HepG2 (cell line): ENCODE measurements around the gene PDE5A. TPM values are rescaled to one million over a fixed set of nuclear protein-coding genes. Genes with fewer than 3 reads are reported as not detected.

Experiments used
- ATAC-seq: fragments of 200-7000 bp; cut with Tn5 transposase; 3 replicates; pipeline ENCODE4 v1.9.1; 2020; ENCODE audit warnings: mild to moderate bottlenecking, moderate library complexity
- BruUV-seq: library from RNA; stranded (reverse); fragments of 400-500 nt; replicated peaks from 2 replicates; lab custom pipeline; 2021; lab: Mats Ljungman, UMichigan
- CTCF ChIA-PET: fragments of 300-600 bp; formaldehyde crosslinking; extraction: SDS; loops from one replicate; lab custom pipeline; 2021; ENCODE audit warnings: low total read pairs, inconsistent platforms, low intra/inter-chr PET ratio; lab: Yijun Ruan, JAX
- POLR2A ChIA-PET: fragments of 350-600 bp; sonication (Branson Sonifier 250); formaldehyde crosslinking; loops from one replicate; lab custom pipeline; 2020; ENCODE audit warnings: antibody characterized with exemption, inconsistent platforms; lab: Yijun Ruan, JAX
- DNase-seq: peaks from one replicate; pipeline ENCODE4 v3.0.0-alpha.2; 2015; ENCODE audit warnings: low spot score
- FAIRE-seq: peaks from 3 replicates; lab custom pipeline; 2011; peaks lifted over from hg19 to GRCh38; lab: Jason Lieb, UNC
- H2AFZ ChIP-seq: one replicate; pipeline ENCODE4 v1.6.1; 2011; ENCODE audit warnings: low read length, inconsistent platforms
- H3K27ac ChIP-seq: fragments of 300-600 bp; 3 replicates; pipeline ENCODE4 v1.8.0; 2011; ENCODE audit warnings: mixed run types, mild to moderate bottlenecking, mixed read lengths, low read length, inconsistent platforms; ENCODE audit not compliant: insufficient read depth; ENCODE audit errors: extremely low read length
- H3K27me3 ChIP-seq, 2 experiments: fragments of 200-600 bp in 1 of 2; 2 replicates in 1 of 2; 3 replicates in 1 of 2; pipeline versions ENCODE4 v1.6.0 to v1.8.0; 2011; ENCODE audit warnings: low read length in 2 of 2, mild to moderate bottlenecking in 2 of 2, moderate library complexity in 2 of 2, inconsistent platforms in 1 of 2; ENCODE audit not compliant: insufficient read depth in 2 of 2, control insufficient read depth in 1 of 2
- H3K36me3 ChIP-seq, 2 experiments: fragments of 200-600 bp in 1 of 2; replicated peaks in 1 of 2; 2 replicates in 1 of 2; 3 replicates in 1 of 2; pipeline versions ENCODE4 v1.5.1 to v1.8.0; 2011; ENCODE audit warnings: low read length in 2 of 2, inconsistent platforms in 1 of 2; ENCODE audit not compliant: insufficient read depth in 2 of 2, control insufficient read depth in 1 of 2
- H3K4me1 ChIP-seq: 2 replicates; pipeline ENCODE4 v1.5.1; 2012; ENCODE audit warnings: low read length, inconsistent platforms; ENCODE audit not compliant: insufficient read depth
- H3K4me2 ChIP-seq: 2 replicates; pipeline ENCODE4 v1.6.0; 2011; ENCODE audit warnings: low read depth, low read length, inconsistent platforms
- H3K4me3 ChIP-seq, 3 experiments: fragments of 200-600 bp in 1 of 3; sonication (generic), shearing (Covaris generic) in 1 of 3; replicated peaks in 1 of 3; 2 replicates each; pipeline ENCODE4 v1.5.1; 2011 to 2016; ENCODE audit warnings: low read length in 3 of 3, inconsistent platforms in 2 of 3, low read depth in 2 of 3, mild to moderate bottlenecking in 2 of 3, control low read depth in 1 of 3, mixed read lengths in 1 of 3; ENCODE audit not compliant: insufficient read depth in 1 of 3
- H3K79me2 ChIP-seq: one replicate; pipeline ENCODE4 v1.6.1; 2011; ENCODE audit warnings: low read length, inconsistent platforms; ENCODE audit not compliant: insufficient read depth
- H3K9ac ChIP-seq: 2 replicates; pipeline ENCODE4 v1.6.0; 2011; ENCODE audit warnings: mild to moderate bottlenecking, low read depth, low read length, inconsistent platforms; ENCODE audit not compliant: insufficient read depth
- H3K9me3 ChIP-seq: 2 replicates; pipeline ENCODE4 v1.5.1; 2012; ENCODE audit warnings: mild to moderate bottlenecking, low read length
- H4K20me1 ChIP-seq: 2 replicates; pipeline ENCODE4 v1.6.0; 2011; ENCODE audit warnings: inconsistent platforms, mild to moderate bottlenecking, low read length, moderate library complexity; ENCODE audit not compliant: insufficient read depth
- BRD4 ChIP-seq: sonication (generic); formaldehyde crosslinking; IDR thresholded peaks from 2 replicates; pipeline ENCODE4 v1.4.0; 2020; ENCODE audit warnings: missing genetic modification reagents
- CERS6 ChIP-seq: sonication (generic); formaldehyde crosslinking; IDR thresholded peaks from 2 replicates; pipeline ENCODE4 v1.5.0; 2020; ENCODE audit warnings: missing genetic modification reagents
- EED ChIP-seq: sonication (generic); formaldehyde crosslinking; IDR thresholded peaks from 2 replicates; pipeline ENCODE4 v1.5.0; 2020; ENCODE audit warnings: mild to moderate bottlenecking, missing genetic modification reagents
- FIP1L1 ChIP-seq: fragments of 200-400 bp; formaldehyde crosslinking; IDR thresholded peaks from 2 replicates; pipeline ENCODE4 v1.6.1; 2018; ENCODE audit warnings: low read depth, mild to moderate bottlenecking, low read length, moderate library complexity, borderline replicate concordance; ENCODE audit not compliant: insufficient read depth
- MTA3 ChIP-seq: sonication (generic); formaldehyde crosslinking; IDR thresholded peaks from 2 replicates; pipeline ENCODE4 v1.4.0; 2020; ENCODE audit warnings: missing genetic modification reagents
- NFYC ChIP-seq: IDR thresholded peaks from 2 replicates; pipeline ENCODE4 v1.6.1; 2016; ENCODE audit warnings: missing genetic modification reagents, missing compliant biosample characterization
- PITX1 ChIP-seq: sonication (generic); formaldehyde crosslinking; IDR thresholded peaks from 2 replicates; pipeline ENCODE4 v1.5.1; 2020; ENCODE audit warnings: mild to moderate bottlenecking, missing genetic modification reagents
- SRSF1 ChIP-seq: fragments of 200-400 bp; formaldehyde crosslinking; optimal IDR thresholded peaks from 2 replicates; pipeline ENCODE3; 2017; ENCODE audit warnings: mild to moderate bottlenecking, low read depth, low read length, moderate library complexity
- XBP1 ChIP-seq: sonication (generic); formaldehyde crosslinking; IDR thresholded peaks from 2 replicates; pipeline ENCODE4 v1.5.0; 2020; ENCODE audit warnings: missing genetic modification reagents
- ZNF280B ChIP-seq: sonication (generic); formaldehyde crosslinking; IDR thresholded peaks from 2 replicates; pipeline ENCODE4 v1.5.0; 2020; ENCODE audit warnings: missing genetic modification reagents, mild to moderate bottlenecking, borderline replicate concordance
- ZNF510 ChIP-seq: sonication (generic); formaldehyde crosslinking; IDR thresholded peaks from 2 replicates; pipeline ENCODE4 v1.4.0; 2020; ENCODE audit warnings: low read depth, mild to moderate bottlenecking, missing genetic modification reagents
- ZNF75D ChIP-seq: sonication (generic); formaldehyde crosslinking; IDR thresholded peaks from 2 replicates; pipeline ENCODE4 v1.8.1; 2023; ENCODE audit warnings: missing genetic modification reagents, mild to moderate bottlenecking, borderline replicate concordance
- ZNF850 ChIP-seq: sonication (generic); formaldehyde crosslinking; conservative IDR thresholded peaks from 2 replicates; pipeline ENCODE4 v1.9.0; 2021; ENCODE audit warnings: mild to moderate bottlenecking, missing genetic modification reagents
- WGBS: methylation state at CpG from one replicate; pipeline ENCODE4 v1.1.6; 2017; ENCODE audit warnings: low lambda C conversion rate; 5-methylcytosine and 5-hydroxymethylcytosine counted together
- in situ Hi-C: cut with HindIII; loops from 2 replicates; pipeline ENCODE4 v1.10.0; 2017; ENCODE audit warnings: low pct_unique_long_range_greater_than_20kb; ENCODE audit not compliant: extremely low pct_ligation_motif_present
- intact Hi-C: fragments of 100-400 bp; cut with micrococcal nuclease; formaldehyde crosslinking; loops from one replicate; pipeline ENCODE4 v1.10.0; 2022; ENCODE audit not compliant: unreplicated experiment
- polyA plus RNA-seq, 8 experiments: library from polyadenylated mRNA; depleted of rRNA in 3 of 8; stranded (reverse) in 7 of 8; unstranded in 1 of 8; fragments of >200 nt; fragmentation: Illumina TruSeq in 4 of 8; extraction: Trizol in 4 of 8; gene quantifications; 2 replicates each; pipeline versions ENCODE4 v1.2.1 to v1.2.3, GENCODE V29; 2011 to 2016; ENCODE audit warnings: low read depth in 4 of 8, missing spikeins in 1 of 8, mixed read lengths in 1 of 8; ENCODE audit not compliant: insufficient read depth in 1 of 8
- total RNA-seq, 5 experiments: library from RNA; depleted of rRNA; stranded (reverse); fragments of >200 nt; fragmentation: Illumina TruSeq; extraction: Trizol; gene quantifications; 2 replicates each; pipeline ENCODE4 v1.2.3, GENCODE V29; 2016; ENCODE audit warnings: low read depth in 1 of 5
- TF ChIP-seq, protein P1 (sequence below): sonication (generic); formaldehyde crosslinking; IDR thresholded peaks from 2 replicates; pipeline ENCODE4 v1.4.0; 2020; ENCODE audit warnings: missing genetic modification reagents, borderline replicate concordance
- TF ChIP-seq, protein P2 (sequence below): sonication (generic); formaldehyde crosslinking; IDR thresholded peaks from 2 replicates; pipeline ENCODE4 v1.9.0; 2021; ENCODE audit warnings: missing genetic modification reagents, mild to moderate bottlenecking, borderline replicate concordance
- TF ChIP-seq, protein P3 (sequence below): IDR thresholded peaks from 2 replicates; pipeline ENCODE4 v1.6.1; 2016; ENCODE audit warnings: missing biosample characterization, missing genetic modification reagents, low read depth

The PDE5A gene
- total and polyA plus RNA-seq, 2 of the 13 experiments (the other 11 are each of a cell fraction or from before 2014, with no cell fraction given): 0.22 to 0.44 TPM

- Histone ChIP-seq H3K9me3 (no peaks in the 10 kb centered on the region), H3K36me3 (no peaks in the 10 kb centered on the region), H3K27ac (no peak overlapping the region), H3K4me3 (no peak overlapping the region), H2AFZ (no peak overlapping the region), H3K9ac (no peak overlapping the region), H4K20me1 (no peaks in the 10 kb centered on the region), H3K79me2 (no peaks in the 10 kb centered on the region), H3K4me1 (no peaks in the 10 kb centered on the region), H3K27me3 (no peaks in the 10 kb centered on the region), H3K4me2 (no peak overlapping the region)
- ATAC-seq: no peak
- FAIRE-seq: no peak
- WGBS: 0% methylated on average over 1 of the region's 1 CpG
- intact Hi-C loops (no loop called here), in situ Hi-C loops (no loop called here)
- CTCF ChIA-PET: no interaction called here
- DNase-seq: no peak
- POLR2A ChIA-PET: no interaction called here
- no TSS peak for BruUV-seq
- TF ChIP-seq NFYC (CRISPR knock-in tag) (no peak), PITX1 (CRISPR knock-in tag) (no peak), BRD4 (no peak), ZNF75D (CRISPR knock-in tag) (no peak), SRSF1 (no peak), ZNF280B (CRISPR knock-in tag) (no peak), FIP1L1 (no peak), MTA3 (CRISPR knock-in tag) (no peak), CERS6 (CRISPR knock-in tag) (no peak), ZNF850 (CRISPR knock-in tag) (no peak), ZNF510 (CRISPR knock-in tag) (no peak), XBP1 (CRISPR knock-in tag) (no peak), EED (CRISPR knock-in tag) (no peak)
- TF ChIP-seq, protein P1, sequence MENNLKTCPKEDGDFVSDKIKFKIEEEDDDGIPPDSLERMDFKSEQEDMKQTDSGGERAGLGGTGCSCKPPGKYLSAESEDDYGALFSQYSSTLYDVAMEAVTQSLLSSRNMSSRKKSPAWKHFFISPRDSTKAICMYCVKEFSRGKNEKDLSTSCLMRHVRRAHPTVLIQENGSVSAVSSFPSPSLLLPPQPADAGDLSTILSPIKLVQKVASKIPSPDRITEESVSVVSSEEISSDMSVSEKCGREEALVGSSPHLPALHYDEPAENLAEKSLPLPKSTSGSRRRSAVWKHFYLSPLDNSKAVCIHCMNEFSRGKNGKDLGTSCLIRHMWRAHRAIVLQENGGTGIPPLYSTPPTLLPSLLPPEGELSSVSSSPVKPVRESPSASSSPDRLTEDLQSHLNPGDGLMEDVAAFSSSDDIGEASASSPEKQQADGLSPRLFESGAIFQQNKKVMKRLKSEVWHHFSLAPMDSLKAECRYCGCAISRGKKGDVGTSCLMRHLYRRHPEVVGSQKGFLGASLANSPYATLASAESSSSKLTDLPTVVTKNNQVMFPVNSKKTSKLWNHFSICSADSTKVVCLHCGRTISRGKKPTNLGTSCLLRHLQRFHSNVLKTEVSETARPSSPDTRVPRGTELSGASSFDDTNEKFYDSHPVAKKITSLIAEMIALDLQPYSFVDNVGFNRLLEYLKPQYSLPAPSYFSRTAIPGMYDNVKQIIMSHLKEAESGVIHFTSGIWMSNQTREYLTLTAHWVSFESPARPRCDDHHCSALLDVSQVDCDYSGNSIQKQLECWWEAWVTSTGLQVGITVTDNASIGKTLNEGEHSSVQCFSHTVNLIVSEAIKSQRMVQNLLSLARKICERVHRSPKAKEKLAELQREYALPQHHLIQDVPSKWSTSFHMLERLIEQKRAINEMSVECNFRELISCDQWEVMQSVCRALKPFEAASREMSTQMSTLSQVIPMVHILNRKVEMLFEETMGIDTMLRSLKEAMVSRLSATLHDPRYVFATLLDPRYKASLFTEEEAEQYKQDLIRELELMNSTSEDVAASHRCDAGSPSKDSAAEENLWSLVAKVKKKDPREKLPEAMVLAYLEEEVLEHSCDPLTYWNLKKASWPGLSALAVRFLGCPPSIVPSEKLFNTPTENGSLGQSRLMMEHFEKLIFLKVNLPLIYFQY (CRISPR knock-in tag): no peak
- TF ChIP-seq, protein P2, sequence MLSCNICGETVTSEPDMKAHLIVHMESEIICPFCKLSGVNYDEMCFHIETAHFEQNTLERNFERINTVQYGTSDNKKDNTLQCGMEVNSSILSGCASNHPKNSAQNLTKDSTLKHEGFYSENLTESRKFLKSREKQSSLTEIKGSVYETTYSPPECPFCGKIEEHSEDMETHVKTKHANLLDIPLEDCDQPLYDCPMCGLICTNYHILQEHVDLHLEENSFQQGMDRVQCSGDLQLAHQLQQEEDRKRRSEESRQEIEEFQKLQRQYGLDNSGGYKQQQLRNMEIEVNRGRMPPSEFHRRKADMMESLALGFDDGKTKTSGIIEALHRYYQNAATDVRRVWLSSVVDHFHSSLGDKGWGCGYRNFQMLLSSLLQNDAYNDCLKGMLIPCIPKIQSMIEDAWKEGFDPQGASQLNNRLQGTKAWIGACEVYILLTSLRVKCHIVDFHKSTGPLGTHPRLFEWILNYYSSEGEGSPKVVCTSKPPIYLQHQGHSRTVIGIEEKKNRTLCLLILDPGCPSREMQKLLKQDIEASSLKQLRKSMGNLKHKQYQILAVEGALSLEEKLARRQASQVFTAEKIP: no peak
- TF ChIP-seq, protein P3, sequence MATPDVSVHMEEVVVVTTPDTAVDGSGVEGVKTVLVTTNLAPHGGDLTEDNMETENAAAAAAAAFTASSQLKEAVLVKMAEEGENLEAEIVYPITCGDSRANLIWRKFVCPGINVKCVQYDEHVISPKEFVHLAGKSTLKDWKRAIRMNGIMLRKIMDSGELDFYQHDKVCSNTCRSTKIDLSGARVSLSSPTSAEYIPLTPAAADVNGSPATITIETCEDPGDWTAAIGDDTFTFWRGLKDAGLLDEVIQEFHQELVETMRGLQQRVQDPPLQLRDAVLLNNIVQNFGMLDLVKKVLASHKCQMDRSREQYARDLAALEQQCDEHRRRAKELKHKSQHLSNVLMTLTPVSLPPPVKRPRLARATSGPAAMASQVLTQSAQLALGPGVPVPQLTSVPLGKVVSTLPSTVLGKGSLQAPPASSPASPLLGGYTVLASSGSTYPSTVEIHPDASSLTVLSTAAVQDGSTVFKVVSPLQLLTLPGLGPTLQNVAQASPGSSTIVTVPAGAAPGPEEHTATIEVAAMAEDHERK (CRISPR knock-in tag): no peak
Measured at GRCh38 chr4:119666653-119667091, 38.1 kb upstream of the PDE5A start.
